Testis (tissue), 3 donors: ENCODE results near the gene GREB1. TPM values are rescaled to one million over a fixed set of nuclear protein-coding genes. Genes with fewer than 3 reads are reported as not detected.
A peak's percentile ranks its signal among the peaks of the same experiment; 100 is the strongest.

ENCODE experiments used
- DNase-seq: peaks from one replicate; pipeline ENCODE4 v3.0.0-alpha.2; 2019
- H3K27ac ChIP-seq, 2 donors: fragments of 200-600 bp; sonication (generic); one replicate each; pipeline ENCODE4 v1.5.1; 2019
- H3K27me3 ChIP-seq: fragments of 200-600 bp; sonication (generic); one replicate; pipeline ENCODE4 v1.5.1; 2019
- H3K36me3 ChIP-seq: fragments of 200-600 bp; sonication (generic); one replicate; pipeline ENCODE4 v1.5.1; 2017; ENCODE audit warnings: low read depth; ENCODE audit errors: missing control alignments
- H3K4me1 ChIP-seq: fragments of 200-600 bp; sonication (generic); one replicate; pipeline ENCODE4 v1.5.1; 2019
- H3K4me3 ChIP-seq, 2 donors: fragments of 200-600 bp; sonication (generic); one replicate each; pipeline ENCODE4 v1.5.1; 2017 to 2019
- H3K9me3 ChIP-seq: fragments of 200-600 bp; sonication (generic); one replicate; pipeline ENCODE4 v1.5.1; 2017
- CTCF ChIP-seq, 3 experiments: fragments of 450-650 bp in 2 of 3; fragments of 200-600 bp in 1 of 3; sonication (generic) in 1 of 3; IDR thresholded peaks; one replicate each; pipeline ENCODE4 v1.5.1; 2016 to 2019; ENCODE audit warnings: antibody characterized with exemption in 3 of 3, mild to moderate bottlenecking in 2 of 3, moderate library complexity in 1 of 3
- POLR2A ChIP-seq: fragments of 450-650 bp; IDR thresholded peaks from one replicate; pipeline ENCODE4 v1.6.1; 2017; ENCODE audit warnings: antibody characterized with exemption, mild to moderate bottlenecking, moderate library complexity
- WGBS, 2 donors: methylation state at CpG; one replicate each; pipeline ENCODE4 v1.1.5; 2018; 5-methylcytosine and 5-hydroxymethylcytosine counted together
- intact Hi-C: fragments of 100-400 bp; cut with DNase I; formaldehyde crosslinking; loops from one replicate; pipeline ENCODE4 v1.15.1; 2023; ENCODE audit warnings: low total_unique reads
- polyA plus RNA-seq: library from polyadenylated mRNA; stranded (reverse); fragments of 350-450 nt; fragmentation: Illumina TruSeq; extraction: RNeasy Lipid Tissue Mini Kit (QIAGEN cat#74804); gene quantifications from one replicate; pipeline ENCODE4 v1.2.3, GENCODE V29; 2014; ENCODE audit warnings: low read depth, low replicate concordance; ENCODE audit not compliant: insufficient read depth
- total RNA-seq, 2 donors: library from RNA; depleted of rRNA; stranded (reverse); fragments of >200 nt; gene quantifications; one replicate each; pipeline ENCODE4 v1.2.3, GENCODE V29; 2016

The GREB1 gene
- total and polyA plus RNA-seq, 3 donors from 2014 or later = 29.8 to 136 (median 91.0) TPM

- 83% methylated on average over 18 of the region's 18 CpGs for WGBS, 2 donors
- intact Hi-C loops = no loop called here
- TF ChIP-seq POLR2A = no peak
- no peak for TF ChIP-seq CTCF (IDR thresholded peaks at IDR 0.05)
- Histone ChIP-seq H3K9me3 (no peaks in the 10 kb centered on the region), H3K4me1 (peaks cover 23% of the 10 kb centered on the region), H3K36me3 (no peaks in the 10 kb centered on the region), H3K27ac (peak overlapping the region in 1 of 2 donors; percentile 67), H3K4me3 (no peak overlapping the region), H3K27me3 (no peaks in the 10 kb centered on the region)
- DNase-seq = peak; percentile 12
Measured at GRCh38 chr2:11559066-11559785, 25.4 kb downstream of the GREB1 start.

- H3K4me1 ChIP-seq = peaks cover 23% of the 10 kb centered on the region
- peak overlapping the region in 1 of 2 donors; percentile 67 for H3K27ac ChIP-seq
- H3K4me3 ChIP-seq = no peak overlapping the region
- no peaks in the 10 kb centered on the region for H3K27me3 ChIP-seq
- H3K36me3 ChIP-seq = no peaks in the 10 kb centered on the region
- TF ChIP-seq POLR2A = no peak
- no peaks in the 10 kb centered on the region for H3K9me3 ChIP-seq
- intact Hi-C loops = no loop called here
- no peak for DNase-seq
- WGBS, 2 donors = 85 to 86% methylated on average over 7 of the region's 7 CpGs
Measured at GRCh38 chr2:11559786-11560155, 25.9 kb downstream of the GREB1 start.

GRCh38 chr2:11560806-11561205 lies 27.0 kb downstream of the GREB1 start:
- 69 to 73% methylated on average over 3 of the region's 3 CpGs for WGBS, 2 donors
- intact Hi-C loops = no loop called here
- Histone ChIP-seq H3K4me3 (no peak overlapping the region), H3K27me3 (no peaks in the 10 kb centered on the region), H3K27ac (no peak overlapping the region), H3K4me1 (peaks cover 17% of the 10 kb centered on the region), H3K9me3 (no peaks in the 10 kb centered on the region), H3K36me3 (no peaks in the 10 kb centered on the region)
- no peak for TF ChIP-seq POLR2A
- no peak for TF ChIP-seq CTCF (IDR thresholded peaks at IDR 0.05)
- peak; percentile 7 for DNase-seq

- TF ChIP-seq POLR2A (no peak), CTCF (IDR thresholded peaks at IDR 0.05) (no peak)
- intact Hi-C loops = no loop called here
- Histone ChIP-seq H3K36me3 (no peaks in the 10 kb centered on the region), H3K27me3 (no peaks in the 10 kb centered on the region), H3K27ac (peak overlapping the region; percentile 45 to 66), H3K4me1 (peaks cover 10% of the 10 kb centered on the region), H3K9me3 (no peaks in the 10 kb centered on the region), H3K4me3 (no peak overlapping the region)
- WGBS, 2 donors = 74 to 86% methylated on average over 10 of the region's 10 CpGs
- peak; percentile 66 for DNase-seq
Measured at GRCh38 chr2:11562011-11562410, 28.2 kb downstream of the GREB1 start.

- Histone ChIP-seq H3K4me1 (peaks cover 10% of the 10 kb centered on the region), H3K36me3 (no peaks in the 10 kb centered on the region), H3K27me3 (no peaks in the 10 kb centered on the region), H3K9me3 (no peaks in the 10 kb centered on the region), H3K4me3 (no peak overlapping the region), H3K27ac (peak overlapping the region; percentile 45 to 66)
- WGBS, 2 donors = 91 to 95% methylated on average over 4 to 5 of the region's 5 CpGs
- TF ChIP-seq POLR2A (no peak), CTCF (IDR thresholded peaks at IDR 0.05) (no peak)
- intact Hi-C loops = no loop called here
- no peak for DNase-seq
Measured at GRCh38 chr2:11562476-11562875, 28.6 kb downstream of the GREB1 start.
